GM19023 (cell line): ENCODE data around the gene GPR37L1.
A peak's percentile ranks its signal among the peaks of the same experiment; 100 is the strongest.
"Not testable (repeated sequence)": the region's sequence is repeated elsewhere in the genome, so short reads cannot be mapped to it uniquely, and the experiment has no call there.

Experiments used
- ATAC-seq: cut with Tn5 transposase; IDR thresholded peaks from one replicate; pipeline ENCODE4 v1.9.1; 2021; ENCODE audit warnings: mild to moderate bottlenecking, moderate library complexity; ENCODE audit not compliant: unreplicated experiment

Gene GPR37L1

DNA sequence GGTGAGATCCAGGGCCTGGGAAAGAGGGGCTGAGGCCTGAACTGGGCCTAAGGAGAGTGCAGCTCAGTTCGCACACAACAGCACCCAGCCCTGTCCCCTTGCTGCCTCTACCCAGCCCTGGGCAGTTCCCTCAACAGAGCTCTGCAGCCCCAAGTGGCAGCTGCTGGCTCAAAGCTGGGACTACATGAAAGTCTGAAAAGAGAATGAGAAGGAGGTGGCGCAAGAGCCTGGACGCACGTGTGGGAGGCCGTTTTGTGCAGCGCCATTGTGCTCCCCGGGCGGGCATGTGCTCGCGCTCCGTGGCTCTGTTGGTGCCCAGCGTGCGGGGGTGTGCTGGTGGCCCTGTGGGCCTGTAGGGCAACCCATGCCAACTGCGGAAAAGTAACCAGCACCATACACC lies 10.3 kb downstream of the GPR37L1 start:
- ATAC-seq: no peak

DNA sequence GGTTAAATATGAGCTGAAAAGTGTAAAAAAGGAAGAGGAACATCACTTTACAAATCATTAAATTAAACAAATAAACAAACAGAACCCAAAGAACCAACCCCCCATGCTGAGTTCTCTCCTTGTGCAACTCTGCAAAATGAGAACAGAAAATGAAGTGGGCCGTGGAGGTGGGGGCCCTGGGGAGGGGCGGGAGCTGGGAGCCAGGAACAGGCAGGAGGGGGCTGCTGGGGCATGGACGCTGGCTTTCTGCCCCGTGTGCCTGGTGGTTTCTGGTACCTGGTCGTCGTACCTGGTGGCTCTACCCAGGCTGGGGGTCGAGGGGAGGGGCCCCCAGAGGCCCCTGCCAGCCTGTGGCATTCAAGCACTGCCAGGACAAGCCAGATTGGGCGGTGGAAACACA lies 10.8 kb downstream of the GPR37L1 start:
- no peak for ATAC-seq

DNA sequence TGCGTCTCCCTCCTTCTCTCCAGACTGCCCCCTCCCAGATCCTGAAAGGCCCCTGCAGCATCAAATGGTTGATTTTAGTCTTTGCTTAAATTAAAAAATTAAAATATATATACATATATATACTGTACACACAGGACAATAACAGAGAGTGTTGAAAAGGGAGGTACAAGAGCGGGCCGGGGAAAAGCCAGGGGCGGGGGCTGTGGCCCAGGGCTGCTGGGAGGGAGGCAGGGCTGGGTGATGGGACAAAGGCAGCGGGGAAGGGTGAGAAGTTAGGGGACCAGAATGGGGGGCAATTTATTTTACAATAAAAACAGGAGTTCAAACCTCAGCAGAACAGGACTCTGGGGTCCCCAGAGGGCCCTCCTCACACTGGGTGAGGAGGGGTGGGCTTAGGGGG lies 11.3 kb downstream of the GPR37L1 start:
- ATAC-seq: no peak

DNA sequence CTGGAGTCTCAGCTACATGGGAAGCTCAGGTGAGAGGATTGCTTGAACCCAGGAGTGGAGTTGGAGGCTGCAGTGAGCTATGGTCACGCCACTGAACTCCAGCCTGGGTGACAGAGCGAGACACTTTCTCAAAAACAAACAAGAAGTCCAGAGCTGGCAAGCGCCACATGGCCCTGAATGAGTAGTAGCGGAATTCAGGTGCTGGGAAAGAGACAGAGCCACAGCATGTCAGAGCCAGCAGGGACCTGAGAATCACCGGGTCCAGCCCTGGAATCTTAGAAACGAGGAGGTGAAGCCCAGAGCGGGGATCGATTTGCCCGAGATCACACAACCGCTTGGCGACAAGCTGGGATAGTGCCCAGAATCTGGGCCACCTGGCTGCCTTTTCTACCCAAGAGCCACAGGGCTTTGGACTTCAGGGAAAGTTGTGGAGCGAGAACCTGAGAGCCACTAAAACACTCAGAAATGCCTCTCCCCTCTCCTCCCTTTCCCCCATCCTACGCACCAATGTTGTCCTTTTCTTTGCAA lies 12.0 kb downstream of the GPR37L1 start:
- ATAC-seq: no peak

DNA sequence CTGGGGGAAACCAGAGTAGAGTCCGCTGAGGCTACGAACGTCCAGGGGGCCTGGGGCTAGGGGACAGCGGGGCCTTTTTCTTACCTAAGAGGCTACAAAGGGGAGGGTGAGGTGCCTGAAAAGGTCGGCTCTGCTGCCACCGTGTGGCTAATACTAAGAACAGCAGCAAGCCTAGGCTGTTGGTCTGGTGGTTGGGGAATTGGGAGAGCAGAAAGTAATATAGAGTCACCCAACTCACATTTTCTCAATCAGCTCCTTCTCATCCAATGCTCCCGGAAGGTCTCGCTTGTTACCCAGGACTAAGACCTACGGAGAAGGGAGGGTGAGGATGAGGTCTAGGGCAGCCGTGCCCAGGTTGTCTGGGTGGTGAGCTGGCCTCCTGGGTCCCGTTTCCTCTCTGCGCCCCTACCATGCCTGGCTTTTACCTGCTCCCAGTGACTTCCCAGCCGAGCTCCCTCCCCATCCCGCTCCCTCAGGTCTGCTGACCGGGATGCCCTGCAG lies 12.6 kb downstream of the GPR37L1 start:
- ATAC-seq: no peak

DNA sequence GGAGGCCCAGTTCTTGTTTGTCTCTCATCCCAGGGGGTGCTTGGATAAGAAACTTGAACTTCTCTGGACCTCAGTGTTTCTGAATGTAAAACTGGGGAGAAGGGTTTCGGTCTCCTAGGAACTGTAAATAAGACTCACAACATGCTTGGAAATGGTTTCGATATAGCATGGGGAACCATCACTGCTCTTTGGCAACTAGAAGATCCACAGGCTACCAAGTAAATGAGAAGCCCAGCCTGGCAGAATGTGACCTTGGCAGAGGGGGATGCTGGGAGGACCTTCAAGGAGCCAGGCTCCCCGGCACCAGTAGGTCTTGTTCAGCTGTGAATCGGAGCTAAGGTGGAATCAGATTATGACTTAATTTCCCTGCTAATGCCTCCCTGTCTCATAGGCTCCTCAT lies 18.1 kb downstream of the GPR37L1 start:
- no peak for ATAC-seq

DNA sequence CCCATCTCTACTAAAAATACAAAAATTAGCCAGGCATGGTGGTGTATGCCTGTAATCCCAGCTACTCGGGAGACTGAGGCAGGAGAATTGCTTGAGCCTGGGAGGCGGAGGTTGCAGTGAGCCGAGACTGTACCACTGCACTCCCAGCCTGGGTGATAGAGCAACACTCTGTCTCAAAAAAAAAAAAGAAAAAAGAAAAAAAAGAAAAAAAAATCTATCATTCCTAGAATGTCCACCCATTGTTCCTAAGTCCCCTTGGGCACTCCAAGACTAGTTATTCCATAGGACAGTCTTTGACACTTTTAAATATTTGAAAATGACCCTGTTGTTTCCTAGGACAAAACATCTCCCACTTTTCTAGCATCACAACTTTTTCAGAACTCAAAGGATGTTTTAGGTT lies 18.8 kb downstream of the GPR37L1 start:
- ATAC-seq: not testable (repeated sequence)

DNA sequence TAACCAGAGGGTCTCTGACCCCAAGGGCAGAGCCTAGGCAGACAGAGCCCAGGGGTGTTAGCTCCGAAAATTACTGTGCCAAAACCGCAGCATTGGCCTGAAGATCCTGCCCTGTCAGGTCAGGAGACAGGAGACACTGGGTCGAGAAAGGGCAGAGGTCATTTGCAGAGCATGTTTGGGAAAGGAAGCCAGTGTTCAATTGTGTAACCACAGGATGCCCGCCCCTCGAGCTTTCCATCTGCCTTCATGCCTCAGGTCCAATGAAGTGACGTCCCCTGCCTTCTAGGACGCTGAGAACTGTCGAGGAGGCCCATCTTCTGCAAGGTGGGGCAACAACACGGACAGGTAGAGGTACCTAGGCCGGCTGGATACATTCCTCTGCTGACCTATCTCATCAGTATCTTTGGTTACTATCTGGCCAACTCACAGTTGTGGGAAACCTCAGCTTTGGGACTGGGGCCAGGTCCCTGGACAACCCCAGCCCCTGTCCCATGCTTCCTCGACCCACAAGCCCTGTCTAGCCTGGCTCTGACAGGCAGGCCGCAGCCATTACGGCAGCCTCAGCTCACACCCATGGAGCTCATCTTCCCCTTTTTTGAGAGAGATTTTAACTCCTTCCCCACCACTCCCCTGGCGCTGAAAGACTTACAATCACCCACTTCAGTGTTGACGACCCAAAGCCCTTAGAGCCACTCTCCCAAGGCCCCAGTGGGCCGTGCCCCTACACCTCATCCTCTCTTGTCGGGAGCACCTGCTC lies 20.5 kb downstream of the GPR37L1 start:
- peak; percentile 29 for ATAC-seq

DNA sequence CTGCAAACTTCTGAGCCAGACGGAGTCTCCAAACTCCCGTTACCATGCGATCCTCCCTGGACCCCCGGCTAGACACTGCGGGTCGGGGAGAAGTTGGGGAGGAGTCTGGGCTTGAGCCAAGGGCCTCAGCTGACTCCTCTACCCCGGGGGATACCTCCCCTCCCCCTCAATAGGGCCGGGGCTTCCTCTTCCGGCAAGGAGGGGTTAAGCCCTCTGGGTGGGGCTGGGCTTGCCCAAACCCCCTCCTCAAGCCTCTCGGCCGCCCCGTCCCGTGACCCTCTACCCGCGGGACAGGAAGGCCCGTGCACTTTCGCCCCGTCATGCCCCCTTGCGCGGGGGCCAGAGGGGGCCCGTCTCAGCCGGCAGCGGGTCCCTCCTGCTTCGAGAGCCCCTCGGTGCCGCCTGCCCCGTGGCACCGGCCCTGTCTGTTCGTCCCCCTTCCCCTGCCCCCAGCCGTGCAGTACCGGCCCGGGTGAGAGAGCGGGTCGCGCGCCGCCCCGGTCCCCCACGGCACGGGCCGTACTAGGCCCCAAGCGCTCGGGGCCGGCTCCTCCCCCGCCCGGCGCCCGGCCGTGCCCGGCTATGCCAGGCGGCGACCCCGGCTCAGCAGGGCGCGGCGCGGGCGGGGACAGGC lies 21.2 kb downstream of the GPR37L1 start:
- ATAC-seq: peak; percentile 51

DNA sequence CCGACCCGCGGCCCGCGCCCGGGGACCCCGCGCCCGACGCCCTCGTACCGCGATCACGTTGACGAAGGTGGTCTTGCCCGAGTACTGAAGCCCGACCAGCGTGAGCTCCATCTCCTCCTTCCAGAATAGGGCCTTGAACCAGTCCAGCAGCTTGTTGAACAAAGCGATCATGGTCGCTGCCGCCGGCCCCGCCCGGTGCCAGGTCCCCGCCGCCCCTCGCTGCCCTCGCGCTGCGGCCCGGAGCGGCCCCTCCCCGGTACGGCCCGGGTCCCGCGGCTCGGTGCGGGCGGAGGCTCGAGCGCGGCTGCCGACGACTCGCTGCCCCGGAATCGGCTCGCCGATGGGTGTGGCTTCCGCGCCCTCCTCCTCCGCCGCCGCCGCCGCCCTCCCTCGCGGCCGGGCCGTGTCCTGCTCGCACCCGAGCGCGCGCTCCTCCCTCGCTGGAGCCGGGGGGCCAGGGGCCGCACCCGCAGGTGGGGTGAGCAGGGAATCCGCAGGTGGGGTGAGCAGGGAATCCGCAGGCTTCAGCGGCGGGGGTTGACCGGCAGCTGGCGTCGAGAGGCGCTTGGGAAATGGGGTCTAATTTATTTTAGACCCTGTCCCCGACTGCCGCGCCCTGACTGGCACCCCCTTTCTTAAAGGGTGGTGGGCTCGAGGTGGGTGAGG lies 21.8 kb downstream of the GPR37L1 start, which contains the start of gene ARL8A:
Gene ARL8A, minus strand, starts transcription at position 336 of the 666 bp plus-strand sequence. Its CDS starts 165 bp downstream, at position 171.
- ATAC-seq: peak; percentile 68

DNA sequence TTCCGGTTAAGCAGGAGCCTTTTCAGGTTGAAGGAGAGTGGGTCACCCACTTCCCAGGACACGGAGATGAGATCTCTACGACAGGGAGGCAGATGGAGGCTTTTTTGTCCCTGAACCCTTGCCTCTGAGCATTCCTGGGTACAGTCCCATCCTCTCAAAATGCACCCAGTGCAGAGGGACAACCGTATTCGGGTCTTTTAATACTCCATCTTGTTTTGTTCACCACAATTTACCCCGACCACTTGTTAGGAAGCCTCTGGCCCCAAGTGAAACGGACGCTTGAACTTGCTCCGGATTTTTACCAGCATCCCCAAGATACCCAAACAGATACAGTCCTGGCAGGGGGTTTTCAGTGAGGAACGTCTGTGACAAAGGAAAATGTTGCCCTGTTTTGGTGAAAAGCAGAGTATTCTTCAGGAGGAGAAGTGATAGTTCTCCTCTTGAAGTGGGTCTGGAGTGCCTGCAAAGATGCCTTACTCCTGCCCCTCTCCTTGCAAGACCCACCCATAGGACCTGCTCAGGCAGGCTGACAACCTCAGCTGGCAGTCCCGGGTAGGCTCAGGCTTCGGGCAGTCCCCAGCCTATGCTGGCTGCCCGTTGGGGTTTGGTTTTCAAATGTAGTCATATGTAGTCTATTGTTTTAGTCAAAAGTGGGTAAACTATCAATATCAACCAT lies 22.5 kb downstream of the GPR37L1 start:
- ATAC-seq: no peak

DNA sequence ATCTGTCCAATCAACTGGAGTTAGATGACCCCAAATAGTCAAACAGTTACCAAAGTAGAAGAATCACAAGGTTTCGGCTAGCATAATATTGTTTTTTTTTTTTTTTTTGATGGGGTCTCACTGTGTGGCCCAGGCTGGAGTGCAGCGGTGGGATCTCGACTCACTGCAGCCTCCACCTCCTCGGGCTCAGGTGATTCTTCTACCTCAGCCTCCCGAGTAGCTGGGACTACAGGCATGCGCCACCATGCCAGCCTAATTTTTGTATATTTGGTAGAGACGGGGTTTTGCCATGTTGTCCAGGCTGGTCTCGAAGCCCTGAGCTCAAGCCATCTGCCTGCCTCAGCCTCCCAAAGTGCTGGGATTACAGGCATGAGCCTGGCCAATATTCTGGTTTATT lies 23.0 kb downstream of the GPR37L1 start:
- ATAC-seq: not testable (repeated sequence)

DNA sequence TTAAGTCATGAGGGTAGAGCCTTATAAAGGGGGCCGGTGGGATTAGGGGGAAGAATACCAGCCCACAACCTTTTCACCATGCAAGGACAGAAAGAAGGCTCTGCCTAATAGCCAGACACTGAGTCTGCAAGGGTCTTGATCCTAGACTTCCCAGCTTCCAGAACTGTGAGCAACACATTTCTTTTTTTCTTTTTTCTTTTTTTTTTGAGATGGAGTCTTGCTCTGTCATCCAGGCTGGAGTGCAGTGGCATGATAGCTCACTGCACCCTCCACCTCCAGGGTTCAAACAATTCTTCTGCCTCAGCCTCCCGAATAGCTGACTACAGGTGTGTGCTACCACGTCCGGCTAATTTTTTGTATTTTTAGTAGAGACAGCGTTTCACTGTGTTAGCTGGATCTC lies 23.6 kb downstream of the GPR37L1 start:
- ATAC-seq: no peak

DNA sequence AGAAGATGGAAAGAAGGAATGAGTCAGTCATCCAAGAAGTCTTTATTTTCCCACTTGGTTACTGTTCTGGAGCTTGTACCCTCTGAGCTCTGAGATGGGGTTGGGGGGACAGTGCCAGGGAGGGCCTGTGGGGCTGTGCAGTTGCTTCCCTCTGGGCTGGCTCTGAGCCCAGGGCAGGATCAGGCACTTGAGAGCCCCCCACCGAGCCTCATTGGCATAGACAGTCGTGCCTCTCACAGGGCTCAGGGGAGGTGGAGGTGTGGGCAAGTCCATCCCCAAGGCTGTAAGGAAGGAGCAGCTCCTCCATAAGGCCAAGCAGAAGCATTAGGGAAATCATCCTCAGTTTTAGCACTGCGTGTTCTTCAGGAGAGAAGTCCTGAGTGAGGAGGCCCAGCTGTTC lies 24.3 kb downstream of the GPR37L1 start:
- no peak for ATAC-seq

DNA sequence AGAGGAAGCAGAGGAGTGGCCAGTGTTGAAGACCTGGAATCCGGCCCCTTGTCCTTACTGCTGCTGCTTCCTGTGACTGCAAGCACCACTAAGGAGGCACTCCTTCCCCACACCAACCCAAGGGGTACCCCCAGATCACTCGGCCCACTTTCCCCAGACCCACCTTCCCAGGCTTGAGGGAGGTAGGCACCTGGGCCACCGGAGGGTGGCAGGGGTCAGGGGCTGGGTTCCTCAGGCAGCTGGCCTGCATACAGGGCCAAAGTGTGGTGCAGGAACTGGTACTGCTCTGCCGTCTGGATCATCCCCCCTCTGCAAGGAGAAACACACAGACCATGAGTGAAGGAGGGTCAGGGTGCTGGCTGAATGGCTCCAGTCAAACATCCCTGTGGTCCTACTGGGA lies 25.7 kb downstream of the GPR37L1 start:
- ATAC-seq: no peak

DNA sequence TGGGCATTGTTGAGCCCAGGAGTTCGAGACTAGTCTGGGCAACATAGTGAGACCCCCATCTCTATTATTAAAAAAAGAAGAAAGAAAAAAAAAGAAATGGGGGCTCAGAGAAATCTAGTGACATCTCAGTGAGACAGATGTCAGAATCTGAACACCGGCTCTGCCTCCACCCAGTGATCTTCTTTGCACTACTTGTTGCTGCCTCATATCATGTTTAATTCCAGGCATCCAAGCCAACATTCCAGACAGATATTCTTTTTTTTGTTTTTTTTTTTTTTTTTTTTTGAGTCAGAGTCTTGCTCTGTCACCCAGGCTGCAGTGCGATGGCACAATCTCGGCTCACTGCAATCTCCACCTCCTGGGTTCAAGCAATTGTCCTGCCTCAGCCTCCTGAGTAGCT lies 26.8 kb downstream of the GPR37L1 start:
- ATAC-seq: no peak

DNA sequence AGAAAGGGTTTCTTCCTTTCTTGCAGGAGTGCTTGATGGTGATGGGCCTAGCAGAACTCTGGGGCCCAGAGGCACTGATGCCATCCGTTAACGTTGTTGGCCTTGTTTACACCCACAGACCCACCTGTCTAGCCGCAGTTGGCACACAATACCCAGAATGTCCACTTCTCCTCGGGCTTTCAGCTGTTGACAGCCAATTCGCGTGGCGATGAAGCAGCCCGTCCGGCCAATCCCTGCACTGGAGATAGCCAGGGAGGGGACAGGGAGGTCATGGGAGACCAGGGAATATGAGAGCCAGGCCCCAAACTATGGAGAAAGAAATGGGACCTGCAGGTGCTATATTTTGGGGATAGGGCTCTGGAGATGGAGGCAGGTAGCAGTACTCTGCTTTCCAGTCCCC lies 27.5 kb downstream of the GPR37L1 start:
- ATAC-seq: no peak

DNA sequence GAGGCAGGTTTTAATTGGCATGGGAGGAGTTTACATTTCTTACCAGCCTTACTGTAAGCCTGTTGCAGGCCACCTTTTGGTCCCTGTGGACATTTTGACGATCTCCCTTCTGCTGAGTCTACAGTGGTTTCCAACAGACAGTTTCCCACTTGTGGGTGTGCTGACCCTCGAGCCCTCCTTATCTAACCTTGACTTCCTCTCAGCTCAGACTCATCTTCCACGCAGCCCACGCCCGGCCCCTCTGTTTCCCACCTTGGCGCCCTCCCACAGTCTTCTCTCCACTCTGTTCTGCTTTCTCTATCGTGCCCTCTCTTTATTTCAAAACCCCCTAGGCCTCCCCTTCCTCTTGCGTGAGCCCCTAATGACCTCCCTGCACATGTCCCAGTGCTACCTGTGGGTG lies 27.9 kb downstream of the GPR37L1 start:
- no peak for ATAC-seq

DNA sequence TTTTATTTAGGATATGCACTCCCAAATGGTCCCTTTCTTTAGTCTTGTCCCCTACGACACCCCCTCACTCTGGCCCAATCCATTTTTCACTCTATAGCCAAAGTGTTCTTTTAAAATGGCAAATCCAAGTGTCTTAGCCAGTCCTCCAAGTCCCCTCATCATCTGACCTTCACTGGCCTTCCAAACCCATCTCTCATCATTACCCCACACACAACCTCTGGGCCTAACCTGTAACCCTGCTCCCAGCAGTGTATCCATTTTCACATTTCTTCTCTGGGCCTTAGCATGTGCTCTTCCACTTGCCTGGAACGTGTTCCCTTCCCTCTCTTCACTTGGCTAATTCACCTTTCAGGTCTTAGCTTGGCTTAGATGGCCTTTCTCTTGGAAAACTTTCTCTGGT lies 28.3 kb downstream of the GPR37L1 start:
- ATAC-seq: no peak

DNA sequence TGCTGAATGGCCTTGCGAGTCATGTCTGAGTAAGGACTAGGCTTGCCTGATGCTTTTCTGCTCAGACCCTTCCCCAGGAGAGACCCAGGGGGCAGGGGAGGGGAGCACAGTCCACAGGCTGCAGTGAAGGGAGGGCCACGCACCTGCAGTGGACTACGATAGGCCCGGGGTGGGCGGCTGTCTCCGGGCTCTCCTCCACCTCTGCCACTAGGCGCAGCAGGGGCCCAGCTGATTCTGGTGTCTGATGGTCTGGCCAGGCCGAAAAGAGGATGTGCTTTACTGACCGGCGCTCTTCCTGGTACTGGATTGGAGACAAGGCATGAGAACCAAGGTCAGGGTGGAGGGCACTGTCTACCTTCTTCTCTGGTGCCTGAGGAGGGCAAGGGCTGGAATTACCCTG lies 29.7 kb downstream of the GPR37L1 start:
- no peak for ATAC-seq

DNA sequence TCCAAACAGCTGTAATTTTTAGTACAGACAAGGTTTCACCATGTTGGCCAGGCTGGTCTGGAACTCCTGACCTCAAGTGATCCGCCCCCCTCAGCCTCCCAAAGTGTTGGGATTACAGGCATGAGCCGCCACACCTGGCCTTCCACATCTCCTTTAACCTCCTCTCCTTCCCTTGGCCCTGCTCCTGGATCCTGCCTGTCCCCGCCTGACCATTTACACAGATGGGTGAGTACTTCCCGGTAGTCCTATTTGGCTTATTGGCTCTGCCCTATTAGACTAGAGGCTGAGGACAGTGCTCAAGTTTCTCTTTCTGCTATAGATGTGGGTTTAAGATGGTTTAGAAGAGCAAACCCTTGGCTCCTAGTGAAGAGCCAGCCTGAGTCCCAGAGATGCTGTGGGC lies 30.6 kb downstream of the GPR37L1 start:
- no peak for ATAC-seq
